Measurements from ENCODE around the gene PAX3. TPM values are rescaled to one million over a fixed set of nuclear protein-coding genes. Genes with fewer than 3 reads are reported as not detected.

The PAX3 gene
- total and polyA plus RNA-seq, 4 donors = 0.60 TPM; not detected in 3

GRCh38 chr2:222311978-222312738 is 13.4 kb upstream of the PAX3 start:
- Histone ChIP-seq H3K36me3 (ENCODE audit: control insufficient read depth in 1 of 2, insufficient read depth in 2 of 2, low read length in 1 of 2) (no peaks in the 10 kb centered on the region), H3K27me3 (ENCODE audit: control insufficient read depth in 1 of 2, insufficient read depth in 2 of 2, low read length in 1 of 2) (peaks cover 0 to 3% of the 10 kb centered on the region in 2 donors), H3K4me3 (ENCODE audit: low read length in 2 of 2) (no peak overlapping the region), H3K27ac (ENCODE audit: low read depth in 1 of 2, low read length in 2 of 2) (no peak overlapping the region), H3K4me1 (ENCODE audit: control insufficient read depth in 1 of 2, insufficient read depth in 2 of 2, low read length in 2 of 2) (no peaks in the 10 kb centered on the region), H3K9me3 (ENCODE audit: control insufficient read depth, low read length) (no peaks in the 10 kb centered on the region)
- no peak for DNase-seq
- ATAC-seq (ENCODE audit: low FRiP score) = peak; percentile 36
- intact Hi-C loops (cut with DNase I) = no loop called here
- WGBS, 2 donors = 8 to 10% methylated on average over 44 to 48 of the region's 48 CpGs

- WGBS, 2 donors = 8 to 9% methylated on average over 42 of the region's 42 CpGs
- intact Hi-C loops (cut with DNase I) = no loop called here
- ATAC-seq (ENCODE audit: low FRiP score) (no peak), DNase-seq (no peak)
- H3K4me3 ChIP-seq (ENCODE audit: low read length in 2 of 2) = no peak overlapping the region
- no peak overlapping the region for H3K27ac ChIP-seq (ENCODE audit: low read depth in 1 of 2, low read length in 2 of 2)
- no peaks in the 10 kb centered on the region for H3K9me3 ChIP-seq (ENCODE audit: control insufficient read depth, low read length)
- H3K4me1 ChIP-seq (ENCODE audit: control insufficient read depth in 1 of 2, insufficient read depth in 2 of 2, low read length in 2 of 2) = no peaks in the 10 kb centered on the region
- H3K27me3 ChIP-seq (ENCODE audit: control insufficient read depth in 1 of 2, insufficient read depth in 2 of 2, low read length in 1 of 2) = peaks cover 0 to 3% of the 10 kb centered on the region in 2 donors
- H3K36me3 ChIP-seq (ENCODE audit: control insufficient read depth in 1 of 2, insufficient read depth in 2 of 2, low read length in 1 of 2) = no peaks in the 10 kb centered on the region
These were observed 12.7 kb upstream of the PAX3 start for GRCh38 chr2:222311319-222311977.

- Histone ChIP-seq H3K36me3 (ENCODE audit: control insufficient read depth in 1 of 2, insufficient read depth in 2 of 2, low read length in 1 of 2) (no peaks in the 10 kb centered on the region), H3K4me1 (ENCODE audit: control insufficient read depth in 1 of 2, insufficient read depth in 2 of 2, low read length in 2 of 2) (no peaks in the 10 kb centered on the region), H3K4me3 (ENCODE audit: low read length in 2 of 2) (no peak overlapping the region), H3K27me3 (ENCODE audit: control insufficient read depth in 1 of 2, insufficient read depth in 2 of 2, low read length in 1 of 2) (peaks cover 0 to 3% of the 10 kb centered on the region in 2 donors), H3K27ac (ENCODE audit: low read depth in 1 of 2, low read length in 2 of 2) (no peak overlapping the region), H3K9me3 (ENCODE audit: control insufficient read depth, low read length) (no peaks in the 10 kb centered on the region)
- WGBS, 2 donors = 9 to 16% methylated on average over 11 of the region's 11 CpGs
- ATAC-seq (ENCODE audit: low FRiP score) = no peak
- no peak for DNase-seq
- intact Hi-C loops (cut with DNase I) = no loop called here
These were observed 12.0 kb upstream of the PAX3 start for GRCh38 chr2:222310747-222311318.

- 18% methylated on average over 2 of the region's 2 CpGs for WGBS, 2 donors
- H3K27ac ChIP-seq (ENCODE audit: low read depth in 1 of 2, low read length in 2 of 2) = no peak overlapping the region
- H3K4me3 ChIP-seq (ENCODE audit: low read length in 2 of 2) = no peak overlapping the region
- no peaks in the 10 kb centered on the region for H3K9me3 ChIP-seq (ENCODE audit: control insufficient read depth, low read length)
- H3K36me3 ChIP-seq (ENCODE audit: control insufficient read depth in 1 of 2, insufficient read depth in 2 of 2, low read length in 1 of 2) = no peaks in the 10 kb centered on the region
- ATAC-seq (ENCODE audit: low FRiP score) (no peak), DNase-seq (no peak)
- H3K4me1 ChIP-seq (ENCODE audit: control insufficient read depth in 1 of 2, insufficient read depth in 2 of 2, low read length in 2 of 2) = no peaks in the 10 kb centered on the region
- intact Hi-C loops (cut with DNase I) = no loop called here
- peaks cover 0 to 3% of the 10 kb centered on the region in 2 donors for H3K27me3 ChIP-seq (ENCODE audit: control insufficient read depth in 1 of 2, insufficient read depth in 2 of 2, low read length in 1 of 2)
These were observed 11.0 kb upstream of the PAX3 start for GRCh38 chr2:222309766-222310165.

- ATAC-seq (ENCODE audit: low FRiP score) (no peak), DNase-seq (no peak)
- Histone ChIP-seq H3K4me1 (ENCODE audit: control insufficient read depth in 1 of 2, insufficient read depth in 2 of 2, low read length in 2 of 2) (no peaks in the 10 kb centered on the region), H3K36me3 (ENCODE audit: control insufficient read depth in 1 of 2, insufficient read depth in 2 of 2, low read length in 1 of 2) (no peaks in the 10 kb centered on the region), H3K9me3 (ENCODE audit: control insufficient read depth, low read length) (no peaks in the 10 kb centered on the region), H3K27ac (ENCODE audit: low read depth in 1 of 2, low read length in 2 of 2) (no peak overlapping the region), H3K4me3 (ENCODE audit: low read length in 2 of 2) (no peak overlapping the region), H3K27me3 (ENCODE audit: control insufficient read depth in 1 of 2, insufficient read depth in 2 of 2, low read length in 1 of 2) (peaks cover 0 to 3% of the 10 kb centered on the region in 2 donors)
- 16 to 20% methylated on average over 1 of the region's 1 CpG for WGBS, 2 donors
- intact Hi-C loops (cut with DNase I) = no loop called here
These were observed 10.6 kb upstream of the PAX3 start for GRCh38 chr2:222309361-222309760.

GRCh38 chr2:222307978-222308730 is 9.4 kb upstream of the PAX3 start:
- Histone ChIP-seq H3K36me3 (ENCODE audit: control insufficient read depth in 1 of 2, insufficient read depth in 2 of 2, low read length in 1 of 2) (no peaks in the 10 kb centered on the region), H3K27me3 (ENCODE audit: control insufficient read depth in 1 of 2, insufficient read depth in 2 of 2, low read length in 1 of 2) (no peaks in the 10 kb centered on the region), H3K27ac (ENCODE audit: low read depth in 1 of 2, low read length in 2 of 2) (no peak overlapping the region), H3K4me3 (ENCODE audit: low read length in 2 of 2) (no peak overlapping the region), H3K9me3 (ENCODE audit: control insufficient read depth, low read length) (no peaks in the 10 kb centered on the region), H3K4me1 (ENCODE audit: control insufficient read depth in 1 of 2, insufficient read depth in 2 of 2, low read length in 2 of 2) (no peaks in the 10 kb centered on the region)
- WGBS, 2 donors = 11 to 17% methylated on average over 11 of the region's 11 CpGs
- DNase-seq (no peak), ATAC-seq (ENCODE audit: low FRiP score) (no peak)
- intact Hi-C loops (cut with DNase I) = no loop called here

- H3K27ac ChIP-seq (ENCODE audit: low read depth in 1 of 2, low read length in 2 of 2) = no peak overlapping the region
- no peaks in the 10 kb centered on the region for H3K9me3 ChIP-seq (ENCODE audit: control insufficient read depth, low read length)
- no peaks in the 10 kb centered on the region for H3K4me1 ChIP-seq (ENCODE audit: control insufficient read depth in 1 of 2, insufficient read depth in 2 of 2, low read length in 2 of 2)
- H3K4me3 ChIP-seq (ENCODE audit: low read length in 2 of 2) = no peak overlapping the region
- intact Hi-C loops (cut with DNase I) = no loop called here
- no peaks in the 10 kb centered on the region for H3K27me3 ChIP-seq (ENCODE audit: control insufficient read depth in 1 of 2, insufficient read depth in 2 of 2, low read length in 1 of 2)
- no peaks in the 10 kb centered on the region for H3K36me3 ChIP-seq (ENCODE audit: control insufficient read depth in 1 of 2, insufficient read depth in 2 of 2, low read length in 1 of 2)
- DNase-seq (no peak), ATAC-seq (ENCODE audit: low FRiP score) (no peak)
- WGBS, 2 donors = 5 to 7% methylated on average over 34 of the region's 34 CpGs
These were observed 8.5 kb upstream of the PAX3 start for GRCh38 chr2:222307143-222307756.

- Histone ChIP-seq H3K36me3 (ENCODE audit: control insufficient read depth in 1 of 2, insufficient read depth in 2 of 2, low read length in 1 of 2) (no peaks in the 10 kb centered on the region), H3K4me3 (ENCODE audit: low read length in 2 of 2) (peak overlapping the region; percentile 16 to 49), H3K4me1 (ENCODE audit: control insufficient read depth in 1 of 2, insufficient read depth in 2 of 2, low read length in 2 of 2) (no peaks in the 10 kb centered on the region), H3K27me3 (ENCODE audit: control insufficient read depth in 1 of 2, insufficient read depth in 2 of 2, low read length in 1 of 2) (no peaks in the 10 kb centered on the region), H3K9me3 (ENCODE audit: control insufficient read depth, low read length) (no peaks in the 10 kb centered on the region), H3K27ac (ENCODE audit: low read depth in 1 of 2, low read length in 2 of 2) (no peak overlapping the region)
- ATAC-seq (ENCODE audit: low FRiP score) = no peak
- intact Hi-C loops (cut with DNase I) = no loop called here
- DNase-seq = no peak
- 4 to 6% methylated on average over 27 of the region's 27 CpGs for WGBS, 2 donors
These were observed 7.8 kb upstream of the PAX3 start for GRCh38 chr2:222306393-222307142.
